ENCODE measurements around the gene USB1. TPM values are rescaled to one million over a fixed set of nuclear protein-coding genes. Genes with fewer than 3 reads are reported as not detected.
A peak's percentile ranks its signal among the peaks of the same experiment; 100 is the strongest.

The USB1 gene
- total RNA-seq, 1 donor from 2014 or later: 79.5 TPM

GRCh38 chr16:57997176-57997527 is 4.1 kb upstream of the USB1 start:
- Mint-ChIP-seq H3K4me1 (ENCODE audit: unreplicated experiment) (peaks cover 11% of the 10 kb centered on the region), H3K27ac (ENCODE audit: unreplicated experiment) (no peak overlapping the region), H3K27me3 (ENCODE audit: unreplicated experiment) (peaks cover 18% of the 10 kb centered on the region), H3K9me3 (ENCODE audit: unreplicated experiment) (no peaks in the 10 kb centered on the region), H3K4me3 (ENCODE audit: unreplicated experiment) (no peak overlapping the region), H3K36me3 (ENCODE audit: low read depth, unreplicated experiment) (peaks cover 18% of the 10 kb centered on the region)
- TF ChIP-seq CTCF (IDR thresholded peaks at IDR 0.05; ENCODE audit: unreplicated experiment): no peak
- DNase-seq (ENCODE audit: low spot score): no peak

- no peak overlapping the region for H3K27ac Mint-ChIP-seq (ENCODE audit: unreplicated experiment)
- TF ChIP-seq CTCF (IDR thresholded peaks at IDR 0.05; ENCODE audit: unreplicated experiment): no peak
- no peaks in the 10 kb centered on the region for H3K9me3 Mint-ChIP-seq (ENCODE audit: unreplicated experiment)
- peaks cover 18% of the 10 kb centered on the region for H3K36me3 Mint-ChIP-seq (ENCODE audit: low read depth, unreplicated experiment)
- DNase-seq (ENCODE audit: low spot score): no peak
- peaks cover 11% of the 10 kb centered on the region for H3K4me1 Mint-ChIP-seq (ENCODE audit: unreplicated experiment)
- H3K4me3 Mint-ChIP-seq (ENCODE audit: unreplicated experiment): no peak overlapping the region
- peaks cover 16% of the 10 kb centered on the region for H3K27me3 Mint-ChIP-seq (ENCODE audit: unreplicated experiment)
Measured at GRCh38 chr16:57997528-57998265, 3.5 kb upstream of the USB1 start.

- TF ChIP-seq CTCF (IDR thresholded peaks at IDR 0.05; ENCODE audit: unreplicated experiment): no peak
- peaks cover 14% of the 10 kb centered on the region for H3K27me3 Mint-ChIP-seq (ENCODE audit: unreplicated experiment)
- peak overlapping the region; percentile 79 for H3K4me3 Mint-ChIP-seq (ENCODE audit: unreplicated experiment)
- no peaks in the 10 kb centered on the region for H3K9me3 Mint-ChIP-seq (ENCODE audit: unreplicated experiment)
- DNase-seq (ENCODE audit: low spot score): no peak
- peaks cover 18% of the 10 kb centered on the region for H3K36me3 Mint-ChIP-seq (ENCODE audit: low read depth, unreplicated experiment)
- peaks cover 11% of the 10 kb centered on the region for H3K4me1 Mint-ChIP-seq (ENCODE audit: unreplicated experiment)
- H3K27ac Mint-ChIP-seq (ENCODE audit: unreplicated experiment): peak overlapping the region; percentile 27
Measured at GRCh38 chr16:57998486-57998885, 2.7 kb upstream of the USB1 start.

- peak overlapping the region; percentile 27 for H3K27ac Mint-ChIP-seq (ENCODE audit: unreplicated experiment)
- peaks cover 11% of the 10 kb centered on the region for H3K4me1 Mint-ChIP-seq (ENCODE audit: unreplicated experiment)
- no peak for DNase-seq (ENCODE audit: low spot score)
- no peak for TF ChIP-seq CTCF (IDR thresholded peaks at IDR 0.05; ENCODE audit: unreplicated experiment)
- peaks cover 18% of the 10 kb centered on the region for H3K36me3 Mint-ChIP-seq (ENCODE audit: low read depth, unreplicated experiment)
- H3K9me3 Mint-ChIP-seq (ENCODE audit: unreplicated experiment): no peaks in the 10 kb centered on the region
- peaks cover 14% of the 10 kb centered on the region for H3K27me3 Mint-ChIP-seq (ENCODE audit: unreplicated experiment)
- peak overlapping the region; percentile 66 for H3K4me3 Mint-ChIP-seq (ENCODE audit: unreplicated experiment)
Measured at GRCh38 chr16:57998992-57999365, 2.2 kb upstream of the USB1 start.

- Mint-ChIP-seq H3K9me3 (ENCODE audit: unreplicated experiment) (no peaks in the 10 kb centered on the region), H3K27ac (ENCODE audit: unreplicated experiment) (peak overlapping the region; percentile 27), H3K27me3 (ENCODE audit: unreplicated experiment) (peaks cover 14% of the 10 kb centered on the region), H3K36me3 (ENCODE audit: low read depth, unreplicated experiment) (peaks cover 19% of the 10 kb centered on the region), H3K4me1 (ENCODE audit: unreplicated experiment) (peaks cover 11% of the 10 kb centered on the region), H3K4me3 (ENCODE audit: unreplicated experiment) (peak overlapping the region; percentile 66)
- no peak for TF ChIP-seq CTCF (IDR thresholded peaks at IDR 0.05; ENCODE audit: unreplicated experiment)
- DNase-seq (ENCODE audit: low spot score): no peak
Measured at GRCh38 chr16:57999366-57999970, 1.7 kb upstream of the USB1 start.
